Measurements from ENCODE around the gene KLHL17.

KLHL17 gene

GRCh38 chr1:973459-974292, 13.3 kb downstream of the KLHL17 start:
- Histone ChIP-seq H4K20me1 (ENCODE audit: insufficient read depth, low read length) (no peaks in the 10 kb centered on the region), H3K9ac (ENCODE audit: low read length) (no peak overlapping the region), H3K4me2 (ENCODE audit: low read length) (no peak overlapping the region), H3K36me3 (ENCODE audit: insufficient read depth, low read length) (no peaks in the 10 kb centered on the region), H3K9me2 (ENCODE audit: low read depth, low read length) (no peaks in the 10 kb centered on the region), H2AFZ (ENCODE audit: low read length) (no peak overlapping the region), H3K27me3 (ENCODE audit: insufficient read depth, low read length) (peaks cover 6% of the 10 kb centered on the region; the same call in 1 of the 2 replicates), H3K9me3 (ENCODE audit: low read length) (no peaks in the 10 kb centered on the region), H3K4me1 (ENCODE audit: insufficient read depth, low read length, severe bottlenecking) (peaks cover 7% of the 10 kb centered on the region), H3K27ac (ENCODE audit: low read depth, low read length, poor library complexity, severe bottlenecking) (no peak overlapping the region), H3F3A (ENCODE audit: insufficient read depth, low read length) (no peaks in the 10 kb centered on the region), H3K4me3 (ENCODE audit: low read depth, low read length, poor library complexity, severe bottlenecking) (no peak overlapping the region), H3K79me2 (ENCODE audit: insufficient read depth, low read length) (no peaks in the 10 kb centered on the region)
- no peak for TF ChIP-seq CTCF (IDR thresholded peaks at IDR 0.05; ENCODE audit: low read length)
- no peak for TF ChIP-seq EZH2 (IDR thresholded peaks at IDR 0.05; ENCODE audit: borderline replicate concordance, low read length)

- no peak overlapping the region for H3K4me3 ChIP-seq (ENCODE audit: low read depth, low read length, poor library complexity, severe bottlenecking)
- no peaks in the 10 kb centered on the region for H3K79me2 ChIP-seq (ENCODE audit: insufficient read depth, low read length)
- H2AFZ ChIP-seq (ENCODE audit: low read length), result no peak overlapping the region
- no peak overlapping the region for H3K4me2 ChIP-seq (ENCODE audit: low read length)
- no peaks in the 10 kb centered on the region for H3K9me2 ChIP-seq (ENCODE audit: low read depth, low read length)
- H3K9ac ChIP-seq (ENCODE audit: low read length), result no peak overlapping the region
- no peak overlapping the region for H3K27ac ChIP-seq (ENCODE audit: low read depth, low read length, poor library complexity, severe bottlenecking)
- no peaks in the 10 kb centered on the region for H3K9me3 ChIP-seq (ENCODE audit: low read length)
- no peaks in the 10 kb centered on the region for H3F3A ChIP-seq (ENCODE audit: insufficient read depth, low read length)
- TF ChIP-seq EZH2 (IDR thresholded peaks at IDR 0.05; ENCODE audit: borderline replicate concordance, low read length) (no peak), CTCF (IDR thresholded peaks at IDR 0.05; ENCODE audit: low read length) (no peak)
- H3K4me1 ChIP-seq (ENCODE audit: insufficient read depth, low read length, severe bottlenecking), result peaks cover 7% of the 10 kb centered on the region
- peaks cover 6% of the 10 kb centered on the region; the same call in 1 of the 2 replicates for H3K27me3 ChIP-seq (ENCODE audit: insufficient read depth, low read length)
- H3K36me3 ChIP-seq (ENCODE audit: insufficient read depth, low read length), result no peaks in the 10 kb centered on the region
- no peaks in the 10 kb centered on the region for H4K20me1 ChIP-seq (ENCODE audit: insufficient read depth, low read length)
These were observed 13.9 kb downstream of the KLHL17 start for GRCh38 chr1:974293-974640.

DNA sequence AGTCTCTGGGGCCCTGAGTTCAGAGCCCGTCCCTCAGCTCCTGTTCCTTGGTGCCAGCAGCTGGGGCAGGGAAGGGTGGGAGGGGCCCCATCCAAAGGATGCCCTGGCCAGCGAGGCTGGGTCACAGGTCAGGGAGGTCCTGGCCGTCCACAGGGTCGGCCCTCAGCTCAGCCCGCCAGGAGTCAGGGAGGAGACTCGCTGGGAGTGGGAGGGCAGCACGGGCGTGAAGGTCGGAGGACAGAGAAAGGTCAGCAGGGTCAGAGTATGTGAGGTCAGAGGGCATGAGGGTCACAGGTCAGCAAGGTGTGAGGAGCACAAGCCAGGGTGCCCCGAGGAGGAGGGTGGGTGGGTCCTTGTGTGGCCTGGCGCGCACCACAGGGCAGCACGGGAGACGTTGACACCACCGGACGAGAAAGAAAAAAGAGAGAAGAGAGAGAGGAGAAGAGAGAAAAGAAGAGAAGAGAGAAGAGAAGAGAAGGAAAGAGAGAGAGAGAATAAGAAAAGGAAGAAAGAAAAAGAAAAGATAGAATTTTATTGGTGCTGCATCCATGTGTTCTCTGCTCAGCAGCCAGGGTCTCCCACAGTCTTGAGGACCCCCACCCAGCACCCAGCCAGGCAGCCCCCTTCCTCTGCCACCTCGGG, 14.4 kb downstream of the KLHL17 start:
- Histone ChIP-seq H3K27ac (ENCODE audit: low read depth, low read length, poor library complexity, severe bottlenecking) (no peak overlapping the region), H3K9ac (ENCODE audit: low read length) (no peak overlapping the region), H3K4me3 (ENCODE audit: low read depth, low read length, poor library complexity, severe bottlenecking) (no peak overlapping the region), H2AFZ (ENCODE audit: low read length) (no peak overlapping the region), H3K4me2 (ENCODE audit: low read length) (no peak overlapping the region), H3K9me2 (ENCODE audit: low read depth, low read length) (no peaks in the 10 kb centered on the region), H3K27me3 (ENCODE audit: insufficient read depth, low read length) (peaks cover 6% of the 10 kb centered on the region; the same call in 1 of the 2 replicates), H3F3A (ENCODE audit: insufficient read depth, low read length) (no peaks in the 10 kb centered on the region), H3K36me3 (ENCODE audit: insufficient read depth, low read length) (no peaks in the 10 kb centered on the region), H3K4me1 (ENCODE audit: insufficient read depth, low read length, severe bottlenecking) (peaks cover 7% of the 10 kb centered on the region), H3K79me2 (ENCODE audit: insufficient read depth, low read length) (no peaks in the 10 kb centered on the region), H3K9me3 (ENCODE audit: low read length) (no peaks in the 10 kb centered on the region), H4K20me1 (ENCODE audit: insufficient read depth, low read length) (no peaks in the 10 kb centered on the region)
- TF ChIP-seq EZH2 (IDR thresholded peaks at IDR 0.05; ENCODE audit: borderline replicate concordance, low read length), result no peak
- no peak for TF ChIP-seq CTCF (IDR thresholded peaks at IDR 0.05; ENCODE audit: low read length)
